ENCODE results near the gene SHROOM4. TPM values are rescaled to one million over a fixed set of nuclear protein-coding genes. Genes with fewer than 3 reads are reported as not detected.

Gene SHROOM4
- total and polyA plus RNA-seq, 9 donors: 4.5 to 8.4 (median 6.3) TPM

DNA sequence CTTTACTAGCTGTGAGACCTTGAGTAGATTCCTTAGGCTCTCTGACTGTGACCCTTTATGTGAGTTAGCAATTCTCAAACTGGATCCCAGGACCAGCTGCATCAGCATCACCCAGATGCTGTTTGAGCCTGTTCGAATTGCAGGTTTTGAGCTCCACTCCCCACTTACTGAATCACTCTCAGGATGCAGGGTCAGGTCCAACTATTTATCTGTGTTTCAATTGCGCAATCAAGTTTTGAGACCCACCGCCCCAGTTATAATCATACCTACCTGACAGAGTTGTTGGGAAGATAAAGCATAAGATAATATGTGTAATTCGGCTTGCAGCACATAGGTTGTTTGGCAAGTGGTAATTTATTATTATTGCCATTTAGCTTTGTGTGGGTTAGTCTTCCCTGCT is 187.6 kb downstream of the SHROOM4 start:
- WGBS (ENCODE audit: insufficient coverage): 60% methylated on average over 1 of the region's 4 CpGs
- Histone ChIP-seq H3K9me3 (replicated peaks; ENCODE audit: control insufficient read depth, low read depth, low read length) (no peaks in the 10 kb centered on the region), H3K4me1 (ENCODE audit: control insufficient read depth, insufficient read depth, low read length) (no peaks in the 10 kb centered on the region), H3K27me3 (ENCODE audit: control insufficient read depth, insufficient read depth, low read length) (peaks cover 21% of the 10 kb centered on the region), H3K27ac (ENCODE audit: low read length) (no peak overlapping the region), H3K36me3 (ENCODE audit: control insufficient read depth, insufficient read depth, low read length) (no peaks in the 10 kb centered on the region), H3K4me3 (ENCODE audit: low read length) (no peak overlapping the region)
- no peak for DNase-seq

- H3K9me3 ChIP-seq (replicated peaks; ENCODE audit: control insufficient read depth, low read depth, low read length): no peaks in the 10 kb centered on the region
- H3K4me3 ChIP-seq (ENCODE audit: low read length): no peak overlapping the region
- whole genome bisulfite sequencing (ENCODE audit: insufficient coverage): 71% methylated on average over 1 of the region's 1 CpG
These were observed 191.2 kb downstream of the SHROOM4 start for GRCh38 chrX:50622751-50623150.

DNA sequence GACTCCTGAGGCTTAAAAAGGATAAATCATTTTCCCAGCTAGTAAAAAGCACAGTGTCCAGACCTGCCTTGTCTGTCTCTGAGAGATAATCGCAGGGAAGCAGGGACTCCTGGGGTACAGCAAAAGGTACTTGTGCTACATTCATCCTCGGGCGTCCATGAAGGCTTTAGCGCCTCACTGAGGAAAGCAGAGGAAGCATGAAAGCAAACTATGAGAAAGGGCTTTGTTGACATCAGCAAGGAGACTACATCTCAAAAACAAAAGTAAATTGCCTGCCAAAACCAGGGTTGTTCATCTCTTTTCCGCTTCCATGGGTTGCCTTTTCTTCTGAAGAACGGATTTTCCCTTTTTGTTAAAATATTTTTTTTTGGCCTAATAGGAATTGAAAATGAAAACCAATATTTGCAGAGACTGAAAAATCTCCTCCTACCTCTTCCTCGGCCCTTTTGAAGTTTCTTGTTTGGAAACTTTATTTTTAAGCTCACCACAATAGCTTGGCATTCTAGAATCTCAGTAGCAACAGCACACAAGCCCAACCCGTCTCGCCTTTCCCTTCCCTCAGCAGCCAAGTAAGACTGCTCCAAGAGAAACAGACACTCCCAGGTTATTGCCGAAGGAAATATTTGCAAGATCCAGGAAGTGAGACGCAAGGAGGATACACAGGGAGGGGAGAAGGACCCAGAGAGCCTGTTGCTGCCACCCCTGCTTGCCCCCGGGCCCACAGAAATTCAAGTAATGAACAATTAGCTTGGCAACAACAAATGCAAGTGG is 195.0 kb downstream of the SHROOM4 start:
- Histone ChIP-seq H3K4me3 (ENCODE audit: low read length) (no peak overlapping the region), H3K27ac (ENCODE audit: low read length) (peak overlapping the region; percentile 7), H3K9me3 (replicated peaks; ENCODE audit: control insufficient read depth, low read depth, low read length) (no peaks in the 10 kb centered on the region), H3K4me1 (ENCODE audit: control insufficient read depth, insufficient read depth, low read length) (no peaks in the 10 kb centered on the region), H3K27me3 (ENCODE audit: control insufficient read depth, insufficient read depth, low read length) (peaks cover 19% of the 10 kb centered on the region), H3K36me3 (ENCODE audit: control insufficient read depth, insufficient read depth, low read length) (no peaks in the 10 kb centered on the region)
- WGBS (ENCODE audit: insufficient coverage): 41% methylated on average over 7 of the region's 12 CpGs
- peak; percentile 58 for DNase-seq

More at GRCh38 chrX:50622751-50623150, 191.2 kb downstream of the SHROOM4 start:
- Histone ChIP-seq H3K36me3 (ENCODE audit: control insufficient read depth, insufficient read depth, low read length) (no peaks in the 10 kb centered on the region), H3K4me1 (ENCODE audit: control insufficient read depth, insufficient read depth, low read length) (no peaks in the 10 kb centered on the region), H3K27me3 (ENCODE audit: control insufficient read depth, insufficient read depth, low read length) (peaks cover 22% of the 10 kb centered on the region), H3K27ac (ENCODE audit: low read length) (no peak overlapping the region)
- no peak for DNase-seq

GRCh38 chrX:50617183-50617582 is 196.8 kb downstream of the SHROOM4 start:
- H3K27ac ChIP-seq (ENCODE audit: low read length): no peak overlapping the region
- H3K4me3 ChIP-seq (ENCODE audit: low read length): no peak overlapping the region
- no peaks in the 10 kb centered on the region for H3K36me3 ChIP-seq (ENCODE audit: control insufficient read depth, insufficient read depth, low read length)
- H3K9me3 ChIP-seq (replicated peaks; ENCODE audit: control insufficient read depth, low read depth, low read length): no peaks in the 10 kb centered on the region
- no peaks in the 10 kb centered on the region for H3K4me1 ChIP-seq (ENCODE audit: control insufficient read depth, insufficient read depth, low read length)
- H3K27me3 ChIP-seq (ENCODE audit: control insufficient read depth, insufficient read depth, low read length): peaks cover 22% of the 10 kb centered on the region
- DNase-seq: no peak

GRCh38 chrX:50615570-50616158 is 198.3 kb downstream of the SHROOM4 start:
- Histone ChIP-seq H3K4me1 (ENCODE audit: control insufficient read depth, insufficient read depth, low read length) (no peaks in the 10 kb centered on the region), H3K4me3 (ENCODE audit: low read length) (no peak overlapping the region), H3K27me3 (ENCODE audit: control insufficient read depth, insufficient read depth, low read length) (peaks cover 25% of the 10 kb centered on the region), H3K36me3 (ENCODE audit: control insufficient read depth, insufficient read depth, low read length) (no peaks in the 10 kb centered on the region), H3K27ac (ENCODE audit: low read length) (no peak overlapping the region), H3K9me3 (replicated peaks; ENCODE audit: control insufficient read depth, low read depth, low read length) (no peaks in the 10 kb centered on the region)
- WGBS (ENCODE audit: insufficient coverage): 58% methylated on average over 3 of the region's 8 CpGs
- DNase-seq: no peak

DNA sequence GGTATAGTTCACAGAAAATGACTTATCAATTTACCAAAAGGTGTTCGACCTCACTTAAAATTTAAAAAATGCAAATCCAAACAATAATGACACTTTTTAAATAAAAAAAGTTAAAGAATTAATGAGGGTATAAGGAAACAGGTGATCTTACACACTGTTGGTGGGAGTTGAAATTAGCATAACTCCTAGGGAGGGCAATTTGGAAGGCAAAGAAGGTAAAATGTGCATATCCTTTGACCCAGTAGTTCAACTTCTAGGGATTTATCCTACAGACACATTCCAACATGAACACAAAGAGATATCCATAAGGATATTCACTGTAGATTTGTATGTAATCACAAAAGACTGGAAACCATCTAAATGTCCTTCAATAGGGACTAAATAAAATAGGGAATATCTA is 199.5 kb downstream of the SHROOM4 start:
- Histone ChIP-seq H3K36me3 (ENCODE audit: control insufficient read depth, insufficient read depth, low read length) (no peaks in the 10 kb centered on the region), H3K4me3 (ENCODE audit: low read length) (no peak overlapping the region), H3K4me1 (ENCODE audit: control insufficient read depth, insufficient read depth, low read length) (no peaks in the 10 kb centered on the region), H3K27ac (ENCODE audit: low read length) (no peak overlapping the region), H3K9me3 (replicated peaks; ENCODE audit: control insufficient read depth, low read depth, low read length) (no peaks in the 10 kb centered on the region), H3K27me3 (ENCODE audit: control insufficient read depth, insufficient read depth, low read length) (peaks cover 25% of the 10 kb centered on the region)
- WGBS (ENCODE audit: insufficient coverage): no CpG with 5 or more reads among the region's 1 CpG
- no peak for DNase-seq

DNA sequence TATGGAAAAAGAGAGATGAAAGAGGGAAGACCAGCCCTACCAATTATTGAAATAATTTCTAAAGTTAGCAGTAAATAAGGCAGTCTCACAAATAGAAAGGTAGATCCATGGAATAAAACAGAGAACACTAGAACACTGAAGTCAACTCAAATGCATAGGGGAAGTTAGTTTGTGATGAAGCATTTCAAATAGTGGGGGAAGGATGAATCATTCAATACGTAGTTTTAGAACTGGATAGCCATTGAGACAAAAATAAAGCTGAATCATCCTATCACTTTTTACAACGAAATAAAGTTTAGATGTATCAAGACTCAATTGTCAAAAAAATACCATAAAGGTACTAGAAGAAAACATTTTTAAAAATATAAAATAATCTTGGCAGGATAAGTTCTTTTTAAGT is 200.1 kb downstream of the SHROOM4 start:
- peaks cover 23% of the 10 kb centered on the region for H3K27me3 ChIP-seq (ENCODE audit: control insufficient read depth, insufficient read depth, low read length)
- H3K27ac ChIP-seq (ENCODE audit: low read length): no peak overlapping the region
- no peaks in the 10 kb centered on the region for H3K9me3 ChIP-seq (replicated peaks; ENCODE audit: control insufficient read depth, low read depth, low read length)
- no CpG with 5 or more reads among the region's 2 CpGs for WGBS (ENCODE audit: insufficient coverage)
- no peaks in the 10 kb centered on the region for H3K4me1 ChIP-seq (ENCODE audit: control insufficient read depth, insufficient read depth, low read length)
- DNase-seq: no peak
- no peak overlapping the region for H3K4me3 ChIP-seq (ENCODE audit: low read length)
- H3K36me3 ChIP-seq (ENCODE audit: control insufficient read depth, insufficient read depth, low read length): no peaks in the 10 kb centered on the region

DNA sequence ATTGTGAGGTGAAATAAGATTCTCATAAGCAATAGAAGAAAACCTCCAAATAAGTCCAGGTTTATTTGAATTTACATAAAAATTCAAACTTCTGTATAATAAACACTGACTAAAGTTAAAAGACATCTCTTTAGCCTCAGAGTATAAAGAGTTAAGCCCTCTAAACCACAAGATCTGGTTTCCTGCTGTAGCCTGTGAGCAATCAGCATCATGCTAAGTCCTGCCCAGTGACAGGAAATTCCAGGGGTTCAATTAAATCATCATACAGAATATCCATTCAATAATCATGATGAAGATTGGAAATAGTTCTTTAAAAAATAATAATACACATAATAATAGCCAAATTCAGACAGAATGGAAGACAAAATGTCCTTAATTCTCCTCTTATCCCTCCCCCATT is 204.2 kb downstream of the SHROOM4 start:
- no peak overlapping the region for H3K27ac ChIP-seq (ENCODE audit: low read length)
- no peak for DNase-seq
- no peak overlapping the region for H3K4me3 ChIP-seq (ENCODE audit: low read length)
- H3K27me3 ChIP-seq (ENCODE audit: control insufficient read depth, insufficient read depth, low read length): peaks cover 27% of the 10 kb centered on the region
- no peaks in the 10 kb centered on the region for H3K9me3 ChIP-seq (replicated peaks; ENCODE audit: control insufficient read depth, low read depth, low read length)
- no peaks in the 10 kb centered on the region for H3K36me3 ChIP-seq (ENCODE audit: control insufficient read depth, insufficient read depth, low read length)
- H3K4me1 ChIP-seq (ENCODE audit: control insufficient read depth, insufficient read depth, low read length): no peaks in the 10 kb centered on the region

GRCh38 chrX:50606300-50606950 is 207.6 kb downstream of the SHROOM4 start:
- DNase-seq: no peak
- Histone ChIP-seq H3K27ac (ENCODE audit: low read length) (no peak overlapping the region), H3K4me1 (ENCODE audit: control insufficient read depth, insufficient read depth, low read length) (no peaks in the 10 kb centered on the region), H3K4me3 (ENCODE audit: low read length) (no peak overlapping the region), H3K36me3 (ENCODE audit: control insufficient read depth, insufficient read depth, low read length) (no peaks in the 10 kb centered on the region), H3K27me3 (ENCODE audit: control insufficient read depth, insufficient read depth, low read length) (peaks cover 27% of the 10 kb centered on the region), H3K9me3 (replicated peaks; ENCODE audit: control insufficient read depth, low read depth, low read length) (no peaks in the 10 kb centered on the region)
- 36% methylated on average over 2 of the region's 3 CpGs for WGBS (ENCODE audit: insufficient coverage)

DNA sequence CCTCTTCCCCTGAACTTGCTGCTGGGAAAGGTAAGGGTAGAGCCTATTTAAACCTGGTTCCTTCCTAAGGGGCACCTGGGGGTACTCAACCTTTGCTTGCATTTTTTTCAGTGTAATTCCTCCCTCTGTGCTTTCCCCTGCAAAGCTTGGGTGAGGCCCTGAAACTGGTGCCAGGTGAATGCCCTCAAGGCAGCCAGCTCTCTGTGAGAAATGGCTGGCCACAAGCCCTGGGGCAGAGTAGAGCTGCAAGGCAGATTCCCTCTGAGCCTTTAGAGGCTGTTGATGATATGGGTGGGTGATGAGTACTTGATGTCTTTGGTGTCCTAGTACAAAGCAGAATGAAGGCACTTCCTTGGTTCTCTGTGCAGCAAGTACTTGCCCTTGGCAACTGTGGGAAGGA is 217.9 kb downstream of the SHROOM4 start:
- Histone ChIP-seq H3K9me3 (replicated peaks; ENCODE audit: control insufficient read depth, low read depth, low read length) (no peaks in the 10 kb centered on the region), H3K4me3 (ENCODE audit: low read length) (no peak overlapping the region), H3K27ac (ENCODE audit: low read length) (no peak overlapping the region), H3K36me3 (ENCODE audit: control insufficient read depth, insufficient read depth, low read length) (no peaks in the 10 kb centered on the region), H3K27me3 (ENCODE audit: control insufficient read depth, insufficient read depth, low read length) (peaks cover 35% of the 10 kb centered on the region), H3K4me1 (ENCODE audit: control insufficient read depth, insufficient read depth, low read length) (no peaks in the 10 kb centered on the region)
- DNase-seq: no peak

Data from muscle of leg (tissue), 11 donors.